Thyroid gland (tissue), 4 donors: Measurements from ENCODE around the gene LINGO4.

ENCODE experiments used
- CTCF ChIP-seq, 6 experiments: fragments of 200-600 bp in 3 of 6; fragments of 450-650 bp in 3 of 6; sonication (generic) in 3 of 6; IDR thresholded peaks; one replicate each; pipeline ENCODE4 v1.5.1; 2016 to 2019; ENCODE audit warnings: antibody characterized with exemption in 6 of 6, mild to moderate bottlenecking in 2 of 6, inconsistent platforms in 1 of 6, moderate library complexity in 1 of 6
- POLR2A ChIP-seq, 2 donors: fragments of 450-650 bp; IDR thresholded peaks; one replicate each; pipeline ENCODE4 v1.6.1; 2017; ENCODE audit warnings: antibody characterized with exemption in 2 of 2, mild to moderate bottlenecking in 2 of 2, moderate library complexity in 1 of 2

GRCh38 chr1:151798571-151798970 lies 6.6 kb downstream of the LINGO4 start:
- TF ChIP-seq CTCF (IDR thresholded peaks at IDR 0.05) (no peak), POLR2A (IDR thresholded peaks at IDR 0.05) (no peak)
